OCI-LY3 (cell line): ENCODE data around the gene SH3BP2.

Experiments
- CTCF ChIP-seq: fragments of 200-600, 300-600 bp; sonication (generic); IDR thresholded peaks from 2 replicates; pipeline ENCODE4 v1.5.1; 2014; ENCODE audit warnings: antibody characterized with exemption, low read length, low read depth
- EZH2phosphoT487 ChIP-seq: fragments of 200-600 bp; shearing (Covaris generic); IDR thresholded peaks from 2 replicates; pipeline ENCODE4 v1.6.1; 2018; ENCODE audit warnings: antibody characterized with exemption, mixed run types, low read depth

GRCh38 chr4:2823301-2823670 lies 30.4 kb downstream of the SH3BP2 start:
- no peak for TF ChIP-seq CTCF
- TF ChIP-seq EZH2phosphoT487, result no peak
